HepG2 (cell line): Measurements from ENCODE around the gene IFT122. TPM values are rescaled to one million over a fixed set of nuclear protein-coding genes. Genes with fewer than 3 reads are reported as not detected.
A peak's percentile ranks its signal among the peaks of the same experiment; 100 is the strongest.

Experiments
- ATAC-seq: fragments of 200-7000 bp; cut with Tn5 transposase; 3 replicates; pipeline ENCODE4 v1.9.1; 2020; ENCODE audit warnings: mild to moderate bottlenecking, moderate library complexity
- BruUV-seq: library from RNA; stranded (reverse); fragments of 400-500 nt; replicated peaks from 2 replicates; lab custom pipeline; 2021; lab: Mats Ljungman, UMichigan
- CTCF ChIA-PET: fragments of 300-600 bp; formaldehyde crosslinking; extraction: SDS; loops from one replicate; lab custom pipeline; 2021; ENCODE audit warnings: low total read pairs, inconsistent platforms, low intra/inter-chr PET ratio; lab: Yijun Ruan, JAX
- POLR2A ChIA-PET: fragments of 350-600 bp; sonication (Branson Sonifier 250); formaldehyde crosslinking; loops from one replicate; lab custom pipeline; 2020; ENCODE audit warnings: antibody characterized with exemption, inconsistent platforms; lab: Yijun Ruan, JAX
- DNase-seq: peaks from one replicate; pipeline ENCODE4 v3.0.0-alpha.2; 2015; ENCODE audit warnings: low spot score
- FAIRE-seq: peaks from 3 replicates; lab custom pipeline; 2011; peaks lifted over from hg19 to GRCh38; lab: Jason Lieb, UNC
- H2AFZ ChIP-seq: one replicate; pipeline ENCODE4 v1.6.1; 2011; ENCODE audit warnings: low read length, inconsistent platforms
- H3K27ac ChIP-seq: fragments of 300-600 bp; 3 replicates; pipeline ENCODE4 v1.8.0; 2011; ENCODE audit warnings: mixed run types, mild to moderate bottlenecking, mixed read lengths, low read length, inconsistent platforms; ENCODE audit not compliant: insufficient read depth; ENCODE audit errors: extremely low read length
- H3K27me3 ChIP-seq, 2 experiments: fragments of 200-600 bp in 1 of 2; 2 replicates in 1 of 2; 3 replicates in 1 of 2; pipeline versions ENCODE4 v1.6.0 to v1.8.0; 2011; ENCODE audit warnings: low read length in 2 of 2, mild to moderate bottlenecking in 2 of 2, moderate library complexity in 2 of 2, inconsistent platforms in 1 of 2; ENCODE audit not compliant: insufficient read depth in 2 of 2, control insufficient read depth in 1 of 2
- H3K36me3 ChIP-seq, 2 experiments: fragments of 200-600 bp in 1 of 2; replicated peaks in 1 of 2; 2 replicates in 1 of 2; 3 replicates in 1 of 2; pipeline versions ENCODE4 v1.5.1 to v1.8.0; 2011; ENCODE audit warnings: low read length in 2 of 2, inconsistent platforms in 1 of 2; ENCODE audit not compliant: insufficient read depth in 2 of 2, control insufficient read depth in 1 of 2
- H3K4me1 ChIP-seq: 2 replicates; pipeline ENCODE4 v1.5.1; 2012; ENCODE audit warnings: low read length, inconsistent platforms; ENCODE audit not compliant: insufficient read depth
- H3K4me2 ChIP-seq: 2 replicates; pipeline ENCODE4 v1.6.0; 2011; ENCODE audit warnings: low read depth, low read length, inconsistent platforms
- H3K4me3 ChIP-seq, 3 experiments: fragments of 200-600 bp in 1 of 3; sonication (generic), shearing (Covaris generic) in 1 of 3; replicated peaks in 1 of 3; 2 replicates each; pipeline ENCODE4 v1.5.1; 2011 to 2016; ENCODE audit warnings: low read length in 3 of 3, inconsistent platforms in 2 of 3, low read depth in 2 of 3, mild to moderate bottlenecking in 2 of 3, control low read depth in 1 of 3, mixed read lengths in 1 of 3; ENCODE audit not compliant: insufficient read depth in 1 of 3
- H3K79me2 ChIP-seq: one replicate; pipeline ENCODE4 v1.6.1; 2011; ENCODE audit warnings: low read length, inconsistent platforms; ENCODE audit not compliant: insufficient read depth
- H3K9ac ChIP-seq: 2 replicates; pipeline ENCODE4 v1.6.0; 2011; ENCODE audit warnings: mild to moderate bottlenecking, low read depth, low read length, inconsistent platforms; ENCODE audit not compliant: insufficient read depth
- H3K9me3 ChIP-seq: 2 replicates; pipeline ENCODE4 v1.5.1; 2012; ENCODE audit warnings: mild to moderate bottlenecking, low read length
- H4K20me1 ChIP-seq: 2 replicates; pipeline ENCODE4 v1.6.0; 2011; ENCODE audit warnings: inconsistent platforms, mild to moderate bottlenecking, low read length, moderate library complexity; ENCODE audit not compliant: insufficient read depth
- AGO2 ChIP-seq: fragments of 200-400 bp; formaldehyde crosslinking; optimal IDR thresholded peaks from 2 replicates; pipeline ENCODE3; 2017; ENCODE audit warnings: mild to moderate bottlenecking, low read depth, low read length, moderate library complexity
- CAMTA2 ChIP-seq: sonication (generic); formaldehyde crosslinking; IDR thresholded peaks from 2 replicates; pipeline ENCODE4 v1.4.0; 2020; ENCODE audit warnings: mild to moderate bottlenecking, missing genetic modification reagents, borderline replicate concordance
- CBX5 ChIP-seq: sonication (generic); formaldehyde crosslinking; IDR thresholded peaks from 2 replicates; pipeline ENCODE4 v1.4.0; 2020; ENCODE audit warnings: missing genetic modification reagents, borderline replicate concordance
- HDAC6 ChIP-seq: fragments of 200-600 bp; sonication (generic); IDR thresholded peaks from 2 replicates; pipeline ENCODE4 v1.7.0; 2017; ENCODE audit warnings: mild to moderate bottlenecking, antibody characterized with exemption, low read length, low read depth
- HINFP ChIP-seq: sonication (generic); formaldehyde crosslinking; IDR thresholded peaks from 2 replicates; pipeline ENCODE4 v1.4.0; 2020; ENCODE audit warnings: low read depth, mild to moderate bottlenecking, missing genetic modification reagents
- HIVEP1 ChIP-seq: sonication (generic); formaldehyde crosslinking; IDR thresholded peaks from 2 replicates; pipeline ENCODE4 v1.4.0; 2020; ENCODE audit warnings: mild to moderate bottlenecking, missing genetic modification reagents
- HOXD1 ChIP-seq: sonication (generic); formaldehyde crosslinking; IDR thresholded peaks from 2 replicates; pipeline ENCODE4 v1.5.0; 2020; ENCODE audit warnings: missing genetic modification reagents
- JDP2 ChIP-seq: sonication (generic); formaldehyde crosslinking; IDR thresholded peaks from 2 replicates; pipeline ENCODE4 v1.8.1; 2022; ENCODE audit warnings: missing genetic modification reagents, borderline replicate concordance
- KLF6 ChIP-seq: IDR thresholded peaks from 2 replicates; pipeline ENCODE4 v1.8.0; 2016; ENCODE audit warnings: missing biosample characterization, missing genetic modification reagents
- MXD1 ChIP-seq: sonication (generic); formaldehyde crosslinking; IDR thresholded peaks from 2 replicates; pipeline ENCODE4 v1.4.0; 2020; ENCODE audit warnings: mild to moderate bottlenecking, missing genetic modification reagents
- NCOA5 ChIP-seq: sonication (generic); formaldehyde crosslinking; IDR thresholded peaks from 2 replicates; pipeline ENCODE4 v1.4.0; 2020; ENCODE audit warnings: missing genetic modification reagents
- NFAT5 ChIP-seq: sonication (generic); formaldehyde crosslinking; IDR thresholded peaks from 2 replicates; pipeline ENCODE4 v1.4.0; 2020; ENCODE audit warnings: missing genetic modification reagents
- PHF21A ChIP-seq: sonication (generic); formaldehyde crosslinking; IDR thresholded peaks from 2 replicates; pipeline ENCODE4 v1.5.0; 2020; ENCODE audit warnings: mild to moderate bottlenecking, missing genetic modification reagents
- SAFB2 ChIP-seq: sonication (generic); formaldehyde crosslinking; IDR thresholded peaks from 2 replicates; pipeline ENCODE4 v1.5.1; 2020; ENCODE audit warnings: missing genetic modification reagents, low read depth, mild to moderate bottlenecking, borderline replicate concordance
- ZNF430 ChIP-seq: sonication (generic); formaldehyde crosslinking; IDR thresholded peaks from 2 replicates; pipeline ENCODE4 v1.9.0; 2021; ENCODE audit warnings: mild to moderate bottlenecking, missing genetic modification reagents
- ZNF530 ChIP-seq: sonication (generic); formaldehyde crosslinking; IDR thresholded peaks from 2 replicates; pipeline ENCODE4 v1.5.0; 2020; ENCODE audit warnings: low read depth, mild to moderate bottlenecking, missing genetic modification reagents
- ZNF781 ChIP-seq: sonication (generic); formaldehyde crosslinking; IDR thresholded peaks from 2 replicates; pipeline ENCODE4 v1.5.1; 2020; ENCODE audit warnings: borderline replicate concordance, mild to moderate bottlenecking, missing genetic modification reagents; ENCODE audit errors: not compliant biosample characterization
- WGBS: methylation state at CpG from one replicate; pipeline ENCODE4 v1.1.6; 2017; ENCODE audit warnings: low lambda C conversion rate; 5-methylcytosine and 5-hydroxymethylcytosine counted together
- in situ Hi-C: cut with HindIII; loops from 2 replicates; pipeline ENCODE4 v1.10.0; 2017; ENCODE audit warnings: low pct_unique_long_range_greater_than_20kb; ENCODE audit not compliant: extremely low pct_ligation_motif_present
- intact Hi-C: fragments of 100-400 bp; cut with micrococcal nuclease; formaldehyde crosslinking; loops from one replicate; pipeline ENCODE4 v1.10.0; 2022; ENCODE audit not compliant: unreplicated experiment
- polyA plus RNA-seq, 8 experiments: library from polyadenylated mRNA; depleted of rRNA in 3 of 8; stranded (reverse) in 7 of 8; unstranded in 1 of 8; fragments of >200 nt; fragmentation: Illumina TruSeq in 4 of 8; extraction: Trizol in 4 of 8; gene quantifications; 2 replicates each; pipeline versions ENCODE4 v1.2.1 to v1.2.3, GENCODE V29; 2011 to 2016; ENCODE audit warnings: low read depth in 4 of 8, missing spikeins in 1 of 8, mixed read lengths in 1 of 8; ENCODE audit not compliant: insufficient read depth in 1 of 8
- total RNA-seq, 5 experiments: library from RNA; depleted of rRNA; stranded (reverse); fragments of >200 nt; fragmentation: Illumina TruSeq; extraction: Trizol; gene quantifications; 2 replicates each; pipeline ENCODE4 v1.2.3, GENCODE V29; 2016; ENCODE audit warnings: low read depth in 1 of 5

The IFT122 gene
- total and polyA plus RNA-seq, 2 of the 13 experiments (the other 11 are each of a cell fraction or from before 2014, with no cell fraction given): 10.1 to 10.3 TPM

- no peak for TF ChIP-seq NFAT5 (CRISPR knock-in tag)
- peak; percentile 16; the same call in 1 of the 2 replicates for TF ChIP-seq PHF21A
Observed at GRCh38 chr3:129530251-129530791, 90.3 kb downstream of the IFT122 start (continued).

GRCh38 chr3:129530821-129531220, 90.8 kb downstream of the IFT122 start:
- no peaks in the 10 kb centered on the region; a peak in 1 of 5 replicates for H3K27me3 ChIP-seq
- WGBS: 94% methylated on average over 12 of the region's 13 CpGs
- intact Hi-C loops: no loop called here
- no peak for TF ChIP-seq KLF6
- TF ChIP-seq JDP2 (CRISPR knock-in tag): no peak
- no peak for TF ChIP-seq SAFB2 (CRISPR knock-in tag)
- TF ChIP-seq HDAC6: no peak
- no peak for TF ChIP-seq CAMTA2 (CRISPR knock-in tag)
- TF ChIP-seq HIVEP1 (CRISPR knock-in tag): no peak
- TF ChIP-seq NCOA5 (CRISPR knock-in tag): no peak
- no peak for TF ChIP-seq HOXD1 (CRISPR knock-in tag)
- TF ChIP-seq ZNF530 (CRISPR knock-in tag): no peak
- TF ChIP-seq AGO2: no peak
- TF ChIP-seq CBX5: no peak
- no peak for TF ChIP-seq ZNF430
- TF ChIP-seq ZNF781 (CRISPR knock-in tag): no peak
- no peak for TF ChIP-seq MXD1 (CRISPR knock-in tag)
- no peak for TF ChIP-seq HINFP (CRISPR knock-in tag)

More at GRCh38 chr3:129530821-129531220, 90.8 kb downstream of the IFT122 start:
- no peak overlapping the region for H3K4me2 ChIP-seq
- H3K9me3 ChIP-seq: no peaks in the 10 kb centered on the region
- BruUV-seq: no TSS peak
- H3K27ac ChIP-seq: no peak overlapping the region
- DNase-seq (no peak), ATAC-seq (no peak), FAIRE-seq (no peak)
- H3K36me3 ChIP-seq: no peaks in the 10 kb centered on the region
- no peak overlapping the region for H2AFZ ChIP-seq
- ChIA-PET POLR2A (interaction anchor here (1.5 kb wide), 1 partner anchor 65 kb away, joined by 4 read pairs; no protein-coding TSS in a partner anchor), CTCF (no interaction called here)
- no peak overlapping the region for H3K9ac ChIP-seq
- no peaks in the 10 kb centered on the region for H4K20me1 ChIP-seq
- H3K79me2 ChIP-seq: no peaks in the 10 kb centered on the region
- peaks cover 53% of the 10 kb centered on the region for H3K4me1 ChIP-seq
- H3K4me3 ChIP-seq: no peak overlapping the region
- in situ Hi-C loops: no loop called here
